Measurements from ENCODE around the gene PHLPP1. TPM values are rescaled to one million over a fixed set of nuclear protein-coding genes. Genes with fewer than 3 reads are reported as not detected.
"Not testable (repeated sequence)": the region's sequence is repeated elsewhere in the genome, so short reads cannot be mapped to it uniquely, and the experiment has no call there.

PHLPP1 gene
- total RNA-seq, 1 experiment from 2014 or later = 14.1 TPM

GRCh38 chr18:62902776-62903175, 187.4 kb downstream of the PHLPP1 start:
- no peak overlapping the region for H3K4me2 ChIP-seq (ENCODE audit: low read length)
- no TSS peak for BruUV-seq (replicated peaks)
- intact Hi-C loops (cut with micrococcal nuclease) = no loop called here

GRCh38 chr18:62904396-62905285, 189.3 kb downstream of the PHLPP1 start:
- TF ChIP-seq EZH2 (IDR thresholded peaks at IDR 0.05; ENCODE audit: low read length, unreplicated experiment) (no peak), EZH2phosphoT487 (IDR thresholded peaks at IDR 0.05; ENCODE audit: borderline replicate concordance, low read length) (no peak), CTCF (conservative IDR thresholded peaks at IDR 0.05; ENCODE audit: low read depth, low read length) (no peak)
- Histone ChIP-seq H3K4me3 (ENCODE audit: low read length) (no peak overlapping the region), H3K4me2 (ENCODE audit: low read length) (no peak overlapping the region), H3K9me2 (replicated peaks; ENCODE audit: low read length) (no peaks in the 10 kb centered on the region), H2AFZ (ENCODE audit: low read length) (no peak overlapping the region), H3F3A (ENCODE audit: low read length, unreplicated experiment) (no peaks in the 10 kb centered on the region), H3K4me1 (ENCODE audit: insufficient read depth, low read length) (peaks cover 11% of the 10 kb centered on the region), H3K9me3 (ENCODE audit: low read length) (no peaks in the 10 kb centered on the region), H3K79me2 (ENCODE audit: low read length) (no peaks in the 10 kb centered on the region), H3K27me3 (ENCODE audit: low read length) (no peaks in the 10 kb centered on the region), H3K36me3 (ENCODE audit: low read depth, low read length) (peaks cover 6% of the 10 kb centered on the region), H3K27ac (ENCODE audit: low read length) (0 out of 2 replicates have a peak overlapping the region, but pooled peaks have one; percentile 17), H3K9ac (ENCODE audit: low read length) (no peak overlapping the region), H4K20me1 (ENCODE audit: low read length) (no peaks in the 10 kb centered on the region)
- ChIA-PET CTCF (no interaction called here), POLR2A (ENCODE audit: unreplicated experiment) (no interaction called here)
- intact Hi-C loops (cut with micrococcal nuclease) = no loop called here
- no peak for DNase-seq
- ATAC-seq = peak; percentile 58
- BruUV-seq (replicated peaks) = no TSS peak

More at GRCh38 chr18:62902776-62903175, 187.4 kb downstream of the PHLPP1 start:
- Histone ChIP-seq H3K36me3 (ENCODE audit: low read depth, low read length) (peaks cover 8% of the 10 kb centered on the region), H3K9me2 (replicated peaks; ENCODE audit: low read length) (no peaks in the 10 kb centered on the region), H2AFZ (ENCODE audit: low read length) (no peak overlapping the region), H3K9me3 (ENCODE audit: low read length) (no peaks in the 10 kb centered on the region), H3K27ac (ENCODE audit: low read length) (no peak overlapping the region), H3K79me2 (ENCODE audit: low read length) (no peaks in the 10 kb centered on the region), H3K4me3 (ENCODE audit: low read length) (no peak overlapping the region), H3K9ac (ENCODE audit: low read length) (no peak overlapping the region), H3F3A (ENCODE audit: low read length, unreplicated experiment) (no peaks in the 10 kb centered on the region), H4K20me1 (ENCODE audit: low read length) (no peaks in the 10 kb centered on the region), H3K4me1 (ENCODE audit: insufficient read depth, low read length) (peaks cover 14% of the 10 kb centered on the region), H3K27me3 (ENCODE audit: low read length) (no peaks in the 10 kb centered on the region)
- TF ChIP-seq EZH2phosphoT487 (IDR thresholded peaks at IDR 0.05; ENCODE audit: borderline replicate concordance, low read length) (no peak), EZH2 (IDR thresholded peaks at IDR 0.05; ENCODE audit: low read length, unreplicated experiment) (no peak), CTCF (conservative IDR thresholded peaks at IDR 0.05; ENCODE audit: low read depth, low read length) (no peak)
- DNase-seq (no peak), ATAC-seq (no peak)
- ChIA-PET CTCF (no interaction called here), POLR2A (ENCODE audit: unreplicated experiment) (no interaction called here)

GRCh38 chr18:62912885-62913284, 197.5 kb downstream of the PHLPP1 start:
- H3K36me3 ChIP-seq (ENCODE audit: low read depth, low read length) = no peaks in the 10 kb centered on the region
- no peaks in the 10 kb centered on the region for H3K9me2 ChIP-seq (replicated peaks; ENCODE audit: low read length)
- BruUV-seq (replicated peaks) = no TSS peak
- no peak overlapping the region for H3K4me2 ChIP-seq (ENCODE audit: low read length)
- H3K4me1 ChIP-seq (ENCODE audit: insufficient read depth, low read length) = no peaks in the 10 kb centered on the region; the same call in 1 of the 2 replicates
- H3K4me3 ChIP-seq (ENCODE audit: low read length) = no peak overlapping the region
- no peak for ATAC-seq
- no peaks in the 10 kb centered on the region for H4K20me1 ChIP-seq (ENCODE audit: low read length)
- H3K9ac ChIP-seq (ENCODE audit: low read length) = no peak overlapping the region
- ChIA-PET CTCF (no interaction called here), POLR2A (ENCODE audit: unreplicated experiment) (no interaction called here)
- no peaks in the 10 kb centered on the region for H3K9me3 ChIP-seq (ENCODE audit: low read length)
- H3K27me3 ChIP-seq (ENCODE audit: low read length) = no peaks in the 10 kb centered on the region
- no peak overlapping the region for H2AFZ ChIP-seq (ENCODE audit: low read length)
- no peak overlapping the region; the same call in 1 of the 2 replicates for H3K27ac ChIP-seq (ENCODE audit: low read length)
- TF ChIP-seq CTCF (conservative IDR thresholded peaks at IDR 0.05; ENCODE audit: low read depth, low read length) (no peak), EZH2 (IDR thresholded peaks at IDR 0.05; ENCODE audit: low read length, unreplicated experiment) (no peak), EZH2phosphoT487 (IDR thresholded peaks at IDR 0.05; ENCODE audit: borderline replicate concordance, low read length) (no peak)
- no peak for DNase-seq
- intact Hi-C loops (cut with micrococcal nuclease) = no loop called here
- H3F3A ChIP-seq (ENCODE audit: low read length, unreplicated experiment) = no peaks in the 10 kb centered on the region
- H3K79me2 ChIP-seq (ENCODE audit: low read length) = no peaks in the 10 kb centered on the region

GRCh38 chr18:62913824-62914223, 198.5 kb downstream of the PHLPP1 start:
- DNase-seq; CTCF ChIA-PET; H3K27me3 ChIP-seq (ENCODE audit: low read length); H3K27ac ChIP-seq (ENCODE audit: low read length); H4K20me1 ChIP-seq (ENCODE audit: low read length); BruUV-seq (replicated peaks); POLR2A ChIA-PET (ENCODE audit: unreplicated experiment); H2AFZ ChIP-seq (ENCODE audit: low read length); H3K4me3 ChIP-seq (ENCODE audit: low read length); H3K36me3 ChIP-seq (ENCODE audit: low read depth, low read length); H3K79me2 ChIP-seq (ENCODE audit: low read length); H3K4me1 ChIP-seq (ENCODE audit: insufficient read depth, low read length); H3K9ac ChIP-seq (ENCODE audit: low read length); H3K4me2 ChIP-seq (ENCODE audit: low read length); H3K9me2 ChIP-seq (replicated peaks; ENCODE audit: low read length); intact Hi-C loops (cut with micrococcal nuclease); H3F3A ChIP-seq (ENCODE audit: low read length, unreplicated experiment); ATAC-seq; H3K9me3 ChIP-seq (ENCODE audit: low read length): not testable (repeated sequence)

All from PC-3 (cell line).